Heart left ventricle (tissue), 16 donors: ENCODE data around the gene WDFY3. TPM values are rescaled to one million over a fixed set of nuclear protein-coding genes. Genes with fewer than 3 reads are reported as not detected.

Experiments
- ATAC-seq, 4 donors: fragments of 200-7000 bp; cut with Tn5 transposase; one replicate each; pipeline ENCODE4 v1.9.1; 2020 to 2022; ENCODE audit warnings: moderate library complexity in 4 of 4, mild to moderate bottlenecking in 3 of 4, moderate number of reproducible peaks in 1 of 4
- DNase-seq, 5 donors: peaks; one replicate each; pipeline ENCODE4 v3.0.0-alpha.2; 2020
- H3K27ac ChIP-seq, 12 donors: fragments of 200-600 bp; sonication (generic) in 4 of 12; one replicate each; pipeline versions ENCODE4 v1.5.0 to v1.8.0; 2016 to 2022; ENCODE audit warnings: mild to moderate bottlenecking in 2 of 12
- H3K27me3 ChIP-seq, 9 donors: fragments of 200-600 bp; sonication (generic) in 2 of 9; one replicate each; pipeline versions ENCODE4 v1.5.1 to v1.8.0; 2016 to 2022; ENCODE audit warnings: mild to moderate bottlenecking in 3 of 9
- H3K36me3 ChIP-seq, 9 donors: fragments of 200-600 bp; sonication (generic) in 2 of 9; one replicate each; pipeline versions ENCODE4 v1.5.0 to v1.8.0; 2018 to 2022; ENCODE audit warnings: mild to moderate bottlenecking in 2 of 9
- H3K4me1 ChIP-seq, 12 donors: fragments of 200-600 bp; sonication (generic) in 4 of 12; one replicate each; pipeline versions ENCODE4 v1.5.0 to v1.8.0; 2016 to 2022; ENCODE audit warnings: mild to moderate bottlenecking in 3 of 12
- H3K4me3 ChIP-seq, 12 donors: fragments of 200-600 bp; sonication (generic) in 4 of 12; one replicate each; pipeline versions ENCODE4 v1.5.0 to v1.8.0; 2017 to 2022; ENCODE audit warnings: mild to moderate bottlenecking in 9 of 12, moderate library complexity in 4 of 12
- H3K9me3 ChIP-seq, 12 donors: fragments of 200-600 bp; sonication (generic) in 4 of 12; one replicate each; pipeline versions ENCODE4 v1.5.0 to v1.8.0; 2016 to 2022; ENCODE audit warnings: mild to moderate bottlenecking in 1 of 12
- CTCF ChIP-seq, 12 donors: fragments of 200-600 bp; sonication (generic) in 4 of 12; IDR thresholded peaks; one replicate each; pipeline versions ENCODE4 v1.5.0 to v1.8.0; 2018 to 2022; ENCODE audit warnings: antibody characterized with exemption in 12 of 12, mild to moderate bottlenecking in 5 of 12
- POLR2A ChIP-seq, 2 donors: fragments of 450-650 bp; IDR thresholded peaks; one replicate each; pipeline ENCODE4 v1.6.1; 2017; ENCODE audit warnings: antibody characterized with exemption in 2 of 2, mild to moderate bottlenecking in 2 of 2, moderate library complexity in 2 of 2
- WGBS, 4 donors: extraction: QIAGEN DNeasy Blood & Tissue Kit in 2 of 4; methylation state at CpG; one replicate each; pipeline versions ENCODE4 v1.1.5 to v1.1.7; 2013 to 2018; 5-methylcytosine and 5-hydroxymethylcytosine counted together
- intact Hi-C, 10 donors: fragments of 100-400 bp; cut with DNase I; formaldehyde crosslinking; loops; one replicate each; pipeline versions ENCODE4 v1.11.1 to v1.14.2; 2022
- polyA plus RNA-seq, 2 donors: library from polyadenylated mRNA; stranded (reverse); fragments of 200-250 nt; gene quantifications; one replicate each; pipeline ENCODE4 v1.2.3, GENCODE V29; 2013
- total RNA-seq, 9 donors: library from RNA; depleted of rRNA in 2 of 9; stranded (reverse); fragments of >200 nt in 2 of 9; fragmentation: NEBNext Ultra II Directional in 3 of 9; extraction: Animal tissue kit (Norgen Biotek cat#: 25700) in 3 of 9; gene quantifications; one replicate each; pipeline versions ENCODE4 v1.1.0 to v1.2.4, GENCODE V29; 2016 to 2023
- donor health status: ischemic (EF 13 %, LVEDD 7.1; RV severe dilation, severe dysfunction).
- donor health status: healthy with polysubstance abuse.
- donor health status: DM: no; HTN: yes; CAD: no.
- donor health status: DM: no; HTN: no; CAD: no.
- donor health status: ischemic (EF 25% LVEDD 6.9; RV normal size, moderate dysfunction).
- donor health status: ischemic (EF 25% LVEDD 5.7; RV mildly dilated, moderate dysfunction).
- donor health status: healthy.
- donor health status: DM: yes; HTN: yes; CAD: no.
- donor health status: ischemic (EF 35%, LVEDD 5.7; RV mildly dilated, moderate dysfunction).
- donor health status: nonischemic (EF 11% LVEDD 7.7; RV severe dilation, severe dysfunction).
- donor health status: DM: yes; HTN: yes; CAD: no.
- donor health status: PGD.
- donor health status: ischemic (EF 29% LVEDD 5.4; RV normal size, mild dysfunction).
- donor health status: nonischemic (EF 23%, LVEDD 6.1; RV moderate dilation, normal function).

WDFY3 gene
- total and polyA plus RNA-seq, 11 donors, result 5.0 to 103 (median 40.4) TPM

GRCh38 chr4:84878090-84878489, 88.4 kb downstream of the WDFY3 start:
- Histone ChIP-seq H3K9me3 (no peaks in the 10 kb centered on the region), H3K27me3 (no peaks in the 10 kb centered on the region), H3K36me3 (peaks cover 0 to 10% (median 2%) of the 10 kb centered on the region in 9 donors), H3K27ac (no peak overlapping the region), H3K4me3 (no peak overlapping the region), H3K4me1 (peaks cover 0 to 17% (median 0%) of the 10 kb centered on the region in 12 donors)
- intact Hi-C loops, result no loop called here
- no peak for DNase-seq
- no peak for ATAC-seq
- 74 to 85% (median 76%) methylated on average over 1 of the region's 1 CpG for WGBS, 4 donors
- no peak for TF ChIP-seq POLR2A (IDR thresholded peaks at IDR 0.05)
- TF ChIP-seq CTCF (IDR thresholded peaks at IDR 0.05), result no peak

- 76 to 92% (median 82%) methylated on average over 5 of the region's 5 CpGs for WGBS, 4 donors
- H3K36me3 ChIP-seq, result peaks cover 0 to 10% (median 2%) of the 10 kb centered on the region in 9 donors
- no peak for TF ChIP-seq CTCF (IDR thresholded peaks at IDR 0.05)
- no peak for TF ChIP-seq POLR2A (IDR thresholded peaks at IDR 0.05)
- ATAC-seq (peak in 1 of 4 donors; percentile 57), DNase-seq (no peak)
- no peak overlapping the region for H3K4me3 ChIP-seq
- no peak overlapping the region for H3K27ac ChIP-seq
- no peaks in the 10 kb centered on the region for H3K27me3 ChIP-seq
- intact Hi-C loops, result no loop called here
- H3K9me3 ChIP-seq, result no peaks in the 10 kb centered on the region
- peaks cover 0 to 17% (median 0%) of the 10 kb centered on the region in 12 donors for H3K4me1 ChIP-seq
These were observed 89.2 kb downstream of the WDFY3 start for GRCh38 chr4:84877051-84877833.

- DNase-seq (no peak), ATAC-seq (no peak)
- H3K4me1 ChIP-seq, result peaks cover 0 to 26% (median 0%) of the 10 kb centered on the region in 12 donors
- TF ChIP-seq POLR2A (IDR thresholded peaks at IDR 0.05), result no peak
- no peak for TF ChIP-seq CTCF (IDR thresholded peaks at IDR 0.05)
- 77 to 89% (median 80%) methylated on average over 4 of the region's 4 CpGs for WGBS, 4 donors
- no peak overlapping the region for H3K4me3 ChIP-seq
- H3K27ac ChIP-seq, result no peak overlapping the region
- H3K36me3 ChIP-seq, result peaks cover 0 to 1% (median 0%) of the 10 kb centered on the region in 9 donors
- intact Hi-C loops, result no loop called here
- H3K27me3 ChIP-seq, result no peaks in the 10 kb centered on the region
- peaks cover 0 to 4% (median 0%) of the 10 kb centered on the region in 12 donors for H3K9me3 ChIP-seq
These were observed 90.7 kb downstream of the WDFY3 start for GRCh38 chr4:84875636-84876371.

GRCh38 chr4:84874619-84875018, 91.9 kb downstream of the WDFY3 start:
- intact Hi-C loops, result no loop called here
- WGBS, 4 donors, result 96 to 98% (median 96%) methylated on average over 3 of the region's 3 CpGs
- Histone ChIP-seq H3K27me3 (no peaks in the 10 kb centered on the region), H3K4me1 (peaks cover 0 to 26% (median 0%) of the 10 kb centered on the region in 12 donors), H3K36me3 (no peaks in the 10 kb centered on the region), H3K27ac (no peak overlapping the region), H3K9me3 (peaks cover 0 to 4% (median 0%) of the 10 kb centered on the region in 12 donors), H3K4me3 (no peak overlapping the region)
- DNase-seq (no peak), ATAC-seq (no peak)
- TF ChIP-seq CTCF (IDR thresholded peaks at IDR 0.05) (no peak), POLR2A (IDR thresholded peaks at IDR 0.05) (no peak)
